Aortic smooth muscle cell (primary cell): Measurements from ENCODE around the gene RIF1. TPM values are rescaled to one million over a fixed set of nuclear protein-coding genes. Genes with fewer than 3 reads are reported as not detected.

Experiments used
- total RNA-seq: library from RNA; depleted of rRNA; stranded (reverse); fragments of >200 nt; gene quantifications from 2 replicates; pipeline ENCODE4 v1.2.3, GENCODE V29; 2014

Gene RIF1
- 27.1 and 29.3 TPM in 2 replicates for total RNA-seq

GRCh38 chr2:151409601-151410484, at the start of gene RIF1:
TSS of gene RIF1 (plus strand) at chr2:151409902. CDS start at chr2:151410424, 522 bp downstream.

Other genes with a start within 250 kb of the RIF1 start
- gene RBM43, start 148.0 kb upstream of the RIF1 start, total RNA-seq: 5.9 and 8.0 TPM in 2 replicates
- gene NMI, start 120.2 kb upstream of the RIF1 start, total RNA-seq: 12.8 and 13.9 TPM in 2 replicates
- gene TNFAIP6, start 52.3 kb upstream of the RIF1 start, total RNA-seq: 20.5 and 25.2 TPM in 2 replicates